ENCODE measurements around the gene MCTS1. TPM values are rescaled to one million over a fixed set of nuclear protein-coding genes. Genes with fewer than 3 reads are reported as not detected.

The MCTS1 gene
- total and polyA plus RNA-seq, 2 donors (not counting 3 experiments of a cell fraction or from before 2014, with no cell fraction given): 36.1 to 70.0 TPM

DNA sequence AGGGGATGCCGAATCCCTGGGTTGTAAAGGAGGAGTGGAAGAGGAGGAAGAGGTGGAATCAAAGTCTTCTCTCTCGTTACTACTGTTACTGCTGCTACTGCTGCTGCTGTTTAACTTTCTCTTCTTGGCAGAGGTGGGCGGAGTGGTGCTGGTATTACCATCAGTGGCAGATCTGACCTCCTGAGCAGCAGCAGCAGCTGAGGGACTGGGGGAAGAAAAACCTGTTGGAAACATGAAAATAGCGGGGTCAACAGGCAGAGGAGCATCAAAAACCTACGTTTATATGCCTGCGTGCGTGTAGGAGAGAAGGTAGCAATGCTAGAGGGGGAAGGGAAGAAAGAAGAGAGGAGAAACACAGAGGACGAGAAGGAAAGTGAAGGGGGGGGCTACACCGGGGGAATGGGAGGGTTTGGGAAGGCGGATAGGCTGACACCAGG lies 43.5 kb upstream of the MCTS1 start:
- no peaks in the 10 kb centered on the region for H3K9me3 ChIP-seq (replicated peaks; ENCODE audit: control insufficient read depth, insufficient read depth, low read length)
- ChIA-PET POLR2A (interaction anchor here (1.5 to 2.0 kb wide), 3 partner anchors 11 to 74 kb away, joined by 6 to 17 read pairs (median 9); partner anchors contain the start of gene MCTS1), CTCF (interaction anchor here (1.9 to 2.1 kb wide), 2 partner anchors 8 to 75 kb away, joined by 6 read pairs; no protein-coding TSS in a partner anchor)
- dilution Hi-C loops (cut with MboI; ENCODE audit: extremely low pct_ligation_motif_present, low sequenced_read_pairs) (no loop called here), intact Hi-C loops (cut with micrococcal nuclease) (loop anchor here (1.0 to 5.0 kb wide), 3 partner anchors 10 to 177 kb away; no protein-coding TSS in a partner anchor)
- H4K20me1 ChIP-seq (replicated peaks; ENCODE audit: control insufficient read depth, extremely low read depth, insufficient read depth, low read length): no peaks in the 10 kb centered on the region
- TSS peak; percentile 53 for BruUV-seq (replicated peaks)
- H3K9me1 ChIP-seq (replicated peaks; ENCODE audit: control insufficient read depth, extremely low read depth, insufficient read depth, low read length): no peaks in the 10 kb centered on the region
- peak overlapping the region; percentile 92 for H3K9ac ChIP-seq (replicated peaks; ENCODE audit: extremely low read depth, insufficient read depth, low read length)
- peak overlapping the region; percentile 81 to 99 (median 98) for H3K4me3 ChIP-seq (replicated peaks in 1 of 3; ENCODE audit: insufficient read depth in 1 of 3, low read depth in 1 of 3, low read length in 3 of 3)
- peaks cover 57% of the 10 kb centered on the region for H3K79me2 ChIP-seq (ENCODE audit: control insufficient read depth, insufficient read depth, low read length)
- H2AFZ ChIP-seq (ENCODE audit: low read depth, low read length): no peak overlapping the region
- TF ChIP-seq FOS (IDR thresholded peaks at IDR 0.05; ENCODE audit: borderline replicate concordance, insufficient read depth, low read length): no peak
- TF ChIP-seq MYC (IDR thresholded peaks at IDR 0.05; ENCODE audit: low read depth, low read length): no peak
- no peak for TF ChIP-seq POLR2AphosphoS5 (IDR thresholded peaks at IDR 0.05; ENCODE audit: insufficient read depth, low read depth, low read length)
- no peak for TF ChIP-seq JUN (IDR thresholded peaks at IDR 0.05; ENCODE audit: borderline replicate concordance, insufficient read depth, insufficient read length, low read depth)
- TF ChIP-seq, protein P1, sequence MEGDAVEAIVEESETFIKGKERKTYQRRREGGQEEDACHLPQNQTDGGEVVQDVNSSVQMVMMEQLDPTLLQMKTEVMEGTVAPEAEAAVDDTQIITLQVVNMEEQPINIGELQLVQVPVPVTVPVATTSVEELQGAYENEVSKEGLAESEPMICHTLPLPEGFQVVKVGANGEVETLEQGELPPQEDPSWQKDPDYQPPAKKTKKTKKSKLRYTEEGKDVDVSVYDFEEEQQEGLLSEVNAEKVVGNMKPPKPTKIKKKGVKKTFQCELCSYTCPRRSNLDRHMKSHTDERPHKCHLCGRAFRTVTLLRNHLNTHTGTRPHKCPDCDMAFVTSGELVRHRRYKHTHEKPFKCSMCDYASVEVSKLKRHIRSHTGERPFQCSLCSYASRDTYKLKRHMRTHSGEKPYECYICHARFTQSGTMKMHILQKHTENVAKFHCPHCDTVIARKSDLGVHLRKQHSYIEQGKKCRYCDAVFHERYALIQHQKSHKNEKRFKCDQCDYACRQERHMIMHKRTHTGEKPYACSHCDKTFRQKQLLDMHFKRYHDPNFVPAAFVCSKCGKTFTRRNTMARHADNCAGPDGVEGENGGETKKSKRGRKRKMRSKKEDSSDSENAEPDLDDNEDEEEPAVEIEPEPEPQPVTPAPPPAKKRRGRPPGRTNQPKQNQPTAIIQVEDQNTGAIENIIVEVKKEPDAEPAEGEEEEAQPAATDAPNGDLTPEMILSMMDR (IDR thresholded peaks at IDR 0.05; ENCODE audit: extremely low read depth in 1 of 2, insufficient read depth in 1 of 2, low read depth in 1 of 2, low read length in 2 of 2): no peak
- TF ChIP-seq POLR2A (IDR thresholded peaks at IDR 0.05; ENCODE audit: low read depth, low read length): no peak
- TF ChIP-seq GATA2 (IDR thresholded peaks at IDR 0.05; ENCODE audit: insufficient read depth, insufficient read length, low read depth, low read length): no peak
- TF ChIP-seq, protein P2, sequence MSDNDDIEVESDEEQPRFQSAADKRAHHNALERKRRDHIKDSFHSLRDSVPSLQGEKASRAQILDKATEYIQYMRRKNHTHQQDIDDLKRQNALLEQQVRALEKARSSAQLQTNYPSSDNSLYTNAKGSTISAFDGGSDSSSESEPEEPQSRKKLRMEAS (IDR thresholded peaks at IDR 0.05; ENCODE audit: insufficient read depth, insufficient read length): no peak
- no peak for TF ChIP-seq EZH2 (IDR thresholded peaks at IDR 0.05; ENCODE audit: borderline replicate concordance, low read depth, low read length, severe bottlenecking)
- no peaks in the 10 kb centered on the region for H3K27me3 ChIP-seq (ENCODE audit: control insufficient read depth in 2 of 2, insufficient read depth in 2 of 2, low read length in 2 of 2)
- peaks cover 25% of the 10 kb centered on the region for H3K4me1 ChIP-seq (ENCODE audit: control insufficient read depth, extremely low read depth, insufficient read depth, low read length)
- peak overlapping the region; percentile 94 for H3K27ac ChIP-seq (ENCODE audit: insufficient read depth, low read depth, low read length)
- H3K4me2 ChIP-seq (ENCODE audit: insufficient read depth, low read length): peak overlapping the region; percentile 61
- FAIRE-seq: peak; percentile 71
- peak; percentile 64 for DNase-seq (ENCODE audit: low read depth, low spot score)
- H3K36me3 ChIP-seq (ENCODE audit: control insufficient read depth in 2 of 2, extremely low read depth in 1 of 2, insufficient read depth in 2 of 2, low read length in 2 of 2): peaks cover 0 to 5% of the 10 kb centered on the region in 2 experiments

Measured in endothelial cell of umbilical vein (primary cell).